CD4-positive, alpha-beta T cell (primary cell): ENCODE measurements around the gene SMYD4. TPM values are rescaled to one million over a fixed set of nuclear protein-coding genes. Genes with fewer than 3 reads are reported as not detected.
A peak's percentile ranks its signal among the peaks of the same experiment; 100 is the strongest.

Experiments used
- ATAC-seq: fragments of 200-7000 bp; cut with Tn5 transposase; one replicate; pipeline ENCODE4 v1.10.0; 2022; ENCODE audit warnings: mild to moderate bottlenecking; ENCODE audit not compliant: poor library complexity
- CTCF ChIA-PET: fragments of 350-600 bp; sonication (Branson Sonifier 250); formaldehyde crosslinking; loops from one replicate; lab custom pipeline; 2021; ENCODE audit warnings: antibody characterized with exemption, inconsistent platforms; lab: Charles Lee
- POLR2A ChIA-PET: fragments of 350-600 bp; sonication (Branson Sonifier 250); formaldehyde crosslinking; loops from one replicate; lab custom pipeline; 2021; ENCODE audit warnings: antibody characterized with exemption, inconsistent platforms; lab: Charles Lee
- DNase-seq, 14 experiments: peaks; one replicate each; pipeline ENCODE4 v3.0.0-alpha.2; 2013 to 2020; ENCODE audit warnings: mixed read lengths in 2 of 14
- H3K27ac ChIP-seq, 2 donors: one replicate each; pipeline versions ENCODE4 v1.5.1 to v1.7.0; 2013; ENCODE audit warnings: low read length in 2 of 2, low read depth in 1 of 2, mild to moderate bottlenecking in 1 of 2
- H3K27me3 ChIP-seq, 2 experiments: 1 replicate in 1 of 2; 2 replicates in 1 of 2; pipeline versions ENCODE4 v1.6.1 to v1.7.0; 2013; ENCODE audit warnings: low read length in 2 of 2, control low read depth in 1 of 2, mild to moderate bottlenecking in 1 of 2, moderate library complexity in 1 of 2; ENCODE audit not compliant: insufficient read depth in 2 of 2, control insufficient read depth in 1 of 2
- H3K36me3 ChIP-seq: one replicate; pipeline ENCODE4 v1.6.1; 2013; ENCODE audit warnings: low read length, control low read depth; ENCODE audit not compliant: insufficient read depth
- H3K4me1 ChIP-seq: one replicate; pipeline ENCODE4 v1.6.1; 2013; ENCODE audit warnings: low read length, control low read depth; ENCODE audit not compliant: insufficient read depth
- H3K4me3 ChIP-seq: one replicate; pipeline ENCODE4 v1.5.1; 2013; ENCODE audit warnings: mild to moderate bottlenecking, low read length, moderate library complexity
- H3K9me3 ChIP-seq, 2 experiments: 1 replicate in 1 of 2; 2 replicates in 1 of 2; pipeline versions ENCODE4 v1.6.1 to v1.7.0; 2013; ENCODE audit warnings: low read length in 2 of 2, mild to moderate bottlenecking in 2 of 2, control low read depth in 1 of 2, moderate library complexity in 1 of 2; ENCODE audit not compliant: control insufficient read depth in 1 of 2, insufficient read depth in 1 of 2
- H3K27ac Mint-ChIP-seq: one replicate; pipeline ENCODE4 v1.8.0; 2020; ENCODE audit warnings: mixed read lengths
- H3K27me3 Mint-ChIP-seq: one replicate; pipeline ENCODE4 v1.8.0; 2021; ENCODE audit warnings: mixed read lengths
- H3K36me3 Mint-ChIP-seq: one replicate; pipeline ENCODE4 v1.8.0; 2021; ENCODE audit warnings: low read depth, mixed read lengths
- H3K4me1 Mint-ChIP-seq: one replicate; pipeline ENCODE4 v1.8.0; 2021; ENCODE audit warnings: low read depth, mixed read lengths
- H3K4me3 Mint-ChIP-seq: one replicate; pipeline ENCODE4 v1.8.0; 2020; ENCODE audit warnings: mild to moderate bottlenecking, mixed read lengths
- H3K9me3 Mint-ChIP-seq: one replicate; pipeline ENCODE4 v1.8.0; 2020; ENCODE audit warnings: mixed read lengths
- intact Hi-C, 2 experiments: fragments of 100-400 bp; cut with DNase I in 1 of 2; cut with micrococcal nuclease in 1 of 2; formaldehyde crosslinking; loops; one replicate each; pipeline versions ENCODE4 v1.15.1 to v1.9.0; 2023 to 2025; cut with DNase I, micrococcal nuclease
- total RNA-seq, 174 experiments: library from RNA in 2 of 174; stranded (reverse) in 2 of 174; gene quantifications; one replicate each; pipeline ENCODE4 v1.2.3 and lab custom pipeline; 2021 to 2026
- TF ChIP-seq, protein P1 (sequence below): fragments of 200-600 bp; IDR thresholded peaks from one replicate; pipeline ENCODE4 v1.8.0; 2022; ENCODE audit warnings: antibody characterized with exemption, mild to moderate bottlenecking

Gene SMYD4
- total RNA-seq, 2 experiments from 2014 or later: 9.3 to 10.6 TPM

DNA sequence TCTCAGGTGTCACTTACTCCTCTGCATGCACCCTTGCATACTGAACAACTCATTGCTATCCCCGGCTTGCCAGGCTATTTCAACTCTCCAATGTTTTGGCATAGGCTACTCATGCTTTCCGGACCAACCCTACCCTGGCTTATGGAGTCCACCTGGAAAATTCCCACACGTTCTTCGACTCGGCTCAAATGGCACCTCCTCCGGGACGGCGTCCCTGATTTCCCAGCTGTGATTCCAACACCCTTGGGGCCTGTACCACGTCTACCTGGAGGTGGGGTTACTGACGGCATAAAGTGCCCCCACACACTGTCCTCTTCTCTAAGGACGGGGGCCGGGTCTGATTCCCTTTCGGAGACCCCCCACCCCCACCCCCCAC, 498 bp downstream of the SMYD4 start:
- ChIA-PET POLR2A (interaction anchor here (0.6 to 2.9 kb wide), 15 partner anchors 9 to 474 kb away, joined by 3 to 21 read pairs (median 6); partner anchors contain the start of genes RILP, RTN4RL1, SMG6 and SRR), CTCF (interaction anchor here (0.8 to 1.4 kb wide), 3 partner anchors 36 to 180 kb away, joined by 3 to 7 read pairs (median 7); partner anchors contain the start of gene RILP)
- Mint-ChIP-seq H3K9me3 (no peaks in the 10 kb centered on the region), H3K27ac (peak overlapping the region; percentile 90), H3K36me3 (peaks cover 64% of the 10 kb centered on the region), H3K4me3 (peak overlapping the region; percentile 99), H3K27me3 (no peaks in the 10 kb centered on the region), H3K4me1 (peaks cover 61% of the 10 kb centered on the region)
- intact Hi-C loops: loop anchor here (1.0 to 5.0 kb wide), 7 partner anchors 43 to 473 kb away; partner anchors contain the start of genes OVCA2 (in 1 of the 2), SERPINF1 (in 1 of the 2), SMG6 (in 1 of the 2) and SRR (in 1 of the 2)
- DNase-seq (peak in 1 of 14 experiments; percentile 1), ATAC-seq (peak; percentile 2)
- Histone ChIP-seq H3K36me3 (peaks cover 23% of the 10 kb centered on the region), H3K4me1 (peaks cover 53% of the 10 kb centered on the region), H3K4me3 (peak overlapping the region; percentile 87), H3K27me3 (no peaks in the 10 kb centered on the region), H3K9me3 (no peaks in the 10 kb centered on the region), H3K27ac (peak overlapping the region; percentile 40 to 81)
- TF ChIP-seq, protein P1, sequence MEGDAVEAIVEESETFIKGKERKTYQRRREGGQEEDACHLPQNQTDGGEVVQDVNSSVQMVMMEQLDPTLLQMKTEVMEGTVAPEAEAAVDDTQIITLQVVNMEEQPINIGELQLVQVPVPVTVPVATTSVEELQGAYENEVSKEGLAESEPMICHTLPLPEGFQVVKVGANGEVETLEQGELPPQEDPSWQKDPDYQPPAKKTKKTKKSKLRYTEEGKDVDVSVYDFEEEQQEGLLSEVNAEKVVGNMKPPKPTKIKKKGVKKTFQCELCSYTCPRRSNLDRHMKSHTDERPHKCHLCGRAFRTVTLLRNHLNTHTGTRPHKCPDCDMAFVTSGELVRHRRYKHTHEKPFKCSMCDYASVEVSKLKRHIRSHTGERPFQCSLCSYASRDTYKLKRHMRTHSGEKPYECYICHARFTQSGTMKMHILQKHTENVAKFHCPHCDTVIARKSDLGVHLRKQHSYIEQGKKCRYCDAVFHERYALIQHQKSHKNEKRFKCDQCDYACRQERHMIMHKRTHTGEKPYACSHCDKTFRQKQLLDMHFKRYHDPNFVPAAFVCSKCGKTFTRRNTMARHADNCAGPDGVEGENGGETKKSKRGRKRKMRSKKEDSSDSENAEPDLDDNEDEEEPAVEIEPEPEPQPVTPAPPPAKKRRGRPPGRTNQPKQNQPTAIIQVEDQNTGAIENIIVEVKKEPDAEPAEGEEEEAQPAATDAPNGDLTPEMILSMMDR: no peak

DNA sequence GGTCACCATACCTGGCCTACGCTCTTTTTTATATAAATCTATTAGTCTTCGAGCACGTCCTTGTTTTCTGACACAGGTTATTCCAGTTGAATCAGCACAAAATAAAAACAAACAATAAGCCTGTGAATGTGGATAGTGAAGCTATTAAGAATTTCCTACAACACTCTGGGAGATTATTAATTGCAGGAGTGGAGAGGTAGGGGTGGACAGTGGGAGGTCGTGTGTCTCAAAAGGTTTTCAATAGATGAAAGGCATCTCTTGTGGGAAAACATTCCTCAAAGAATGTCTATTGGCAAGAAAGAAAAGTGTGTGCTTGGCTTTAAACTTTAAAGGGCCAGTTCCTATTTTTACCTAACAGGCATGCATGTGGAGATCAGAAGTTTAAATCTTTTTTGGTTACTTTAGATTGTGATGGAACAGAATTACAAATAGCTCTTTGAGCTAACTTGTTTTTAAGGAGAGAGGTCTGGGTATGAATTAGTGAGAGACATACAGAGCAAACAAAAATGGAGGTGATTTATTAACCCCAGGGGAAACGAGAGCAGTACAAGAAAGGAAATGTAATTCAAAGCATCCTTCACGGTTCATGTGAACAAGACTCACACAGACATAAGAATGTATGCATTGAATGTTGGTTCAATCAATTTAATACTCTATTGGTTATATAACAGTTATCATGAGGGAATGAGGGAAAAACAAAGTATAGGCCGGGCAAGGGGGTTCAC, 9.0 kb downstream of the SMYD4 start:
- CTCF ChIA-PET: no interaction called here
- H3K27ac ChIP-seq: no peak overlapping the region

DNA sequence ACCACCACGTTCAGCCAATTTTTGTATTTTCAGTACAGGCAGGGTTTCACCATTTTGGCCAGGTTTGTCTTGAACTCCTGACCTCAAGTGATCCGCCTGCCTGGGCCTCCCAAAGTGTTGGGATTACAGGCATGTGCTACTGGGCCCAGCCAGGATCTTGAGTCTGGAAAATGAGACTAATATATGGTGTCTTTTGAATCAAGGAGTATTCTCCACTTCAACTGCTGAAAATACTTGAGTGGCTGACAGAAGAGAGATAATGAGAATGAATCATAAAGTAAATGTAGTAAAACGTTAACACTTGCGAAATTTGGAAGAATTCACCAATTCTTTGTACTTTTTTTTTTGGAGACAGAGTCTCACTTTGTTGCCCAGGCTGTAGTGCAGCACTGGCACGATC, 16.6 kb downstream of the SMYD4 start:
- peaks cover 44% of the 10 kb centered on the region for H3K36me3 Mint-ChIP-seq
- H3K9me3 ChIP-seq: no peaks in the 10 kb centered on the region
- no peaks in the 10 kb centered on the region for H3K27me3 Mint-ChIP-seq
- ChIA-PET POLR2A (no interaction called here), CTCF (no interaction called here)
- no peak overlapping the region for H3K4me3 ChIP-seq
- no peak for ATAC-seq
- H3K27me3 ChIP-seq: no peaks in the 10 kb centered on the region
- TF ChIP-seq, protein P1: no peak
- H3K27ac ChIP-seq: no peak overlapping the region
- DNase-seq: no peak
- intact Hi-C loops: no loop called here
- H3K4me1 ChIP-seq: no peaks in the 10 kb centered on the region
- no peak overlapping the region for H3K4me3 Mint-ChIP-seq
- H3K36me3 ChIP-seq: peaks cover 32% of the 10 kb centered on the region
- H3K4me1 Mint-ChIP-seq: no peaks in the 10 kb centered on the region
- H3K27ac Mint-ChIP-seq: no peak overlapping the region
- no peaks in the 10 kb centered on the region for H3K9me3 Mint-ChIP-seq

More for the DNA sequence above, 9.0 kb downstream of the SMYD4 start:
- no peak overlapping the region for H3K4me3 Mint-ChIP-seq
- TF ChIP-seq, protein P1: no peak
- H3K4me1 Mint-ChIP-seq: peaks cover 14% of the 10 kb centered on the region
- no peaks in the 10 kb centered on the region for H3K9me3 Mint-ChIP-seq
- Histone ChIP-seq H3K27me3 (no peaks in the 10 kb centered on the region), H3K4me3 (no peak overlapping the region), H3K36me3 (peaks cover 15% of the 10 kb centered on the region), H3K9me3 (no peaks in the 10 kb centered on the region), H3K4me1 (peaks cover 19% of the 10 kb centered on the region)
- H3K27ac Mint-ChIP-seq: no peak overlapping the region
- POLR2A ChIA-PET: interaction anchor here (0.9 kb wide), 1 partner anchor 9 kb away, joined by 3 read pairs; the partner anchor contains the start of gene SMYD4
- DNase-seq: no peak
- intact Hi-C loops: no loop called here
- no peak for ATAC-seq
- H3K36me3 Mint-ChIP-seq: peaks cover 47% of the 10 kb centered on the region
- no peaks in the 10 kb centered on the region for H3K27me3 Mint-ChIP-seq
